GM18907 (cell line): ENCODE data around the gene PSMD9.
"Not testable (repeated sequence)": the region's sequence is repeated elsewhere in the genome, so short reads cannot be mapped to it uniquely, and the experiment has no call there.

Experiments
- ATAC-seq: cut with Tn5 transposase; IDR thresholded peaks from one replicate; pipeline ENCODE4 v1.9.1; 2021; ENCODE audit warnings: mild to moderate bottlenecking, moderate library complexity; ENCODE audit not compliant: unreplicated experiment

PSMD9 gene

GRCh38 chr12:121872546-121873215 is 15.9 kb upstream of the PSMD9 start:
- no peak for ATAC-seq

- ATAC-seq = no peak
Observed at GRCh38 chr12:121873216-121873569, 15.4 kb upstream of the PSMD9 start.

GRCh38 chr12:121874071-121874470 is 14.5 kb upstream of the PSMD9 start:
- no peak for ATAC-seq

- no peak for ATAC-seq
Observed at GRCh38 chr12:121875582-121875981, 13.0 kb upstream of the PSMD9 start.

- not testable (repeated sequence) for ATAC-seq
Observed at GRCh38 chr12:121876080-121876447, 12.5 kb upstream of the PSMD9 start.

- no peak for ATAC-seq
Observed at GRCh38 chr12:121883315-121883660, 5.3 kb upstream of the PSMD9 start.

GRCh38 chr12:121885129-121885528 is 3.5 kb upstream of the PSMD9 start:
- ATAC-seq = not testable (repeated sequence)

GRCh38 chr12:121888083-121888477 is 510 bp upstream of the PSMD9 start:
- ATAC-seq = no peak

GRCh38 chr12:121889274-121889624 is 659 bp downstream of the PSMD9 start:
- ATAC-seq = no peak

GRCh38 chr12:121889661-121890060 is 1.1 kb downstream of the PSMD9 start:
- not testable (repeated sequence) for ATAC-seq

- ATAC-seq = no peak
Observed at GRCh38 chr12:121892673-121893561, 4.3 kb downstream of the PSMD9 start.

GRCh38 chr12:121893961-121894460 is 5.4 kb downstream of the PSMD9 start:
- ATAC-seq = no peak

- ATAC-seq = no peak
Observed at GRCh38 chr12:121894633-121895032, 6.0 kb downstream of the PSMD9 start.

- no peak for ATAC-seq
Observed at GRCh38 chr12:121898287-121898686, 9.7 kb downstream of the PSMD9 start.

GRCh38 chr12:121899590-121899989 is 11.0 kb downstream of the PSMD9 start:
- no peak for ATAC-seq

GRCh38 chr12:121903202-121903601 is 14.6 kb downstream of the PSMD9 start:
- ATAC-seq = no peak

GRCh38 chr12:121905746-121906145 is 17.2 kb downstream of the PSMD9 start:
- ATAC-seq = no peak

- no peak for ATAC-seq
Observed at GRCh38 chr12:121908702-121909101, 20.1 kb downstream of the PSMD9 start.

GRCh38 chr12:121911824-121912585 is 23.4 kb downstream of the PSMD9 start:
- no peak for ATAC-seq

- ATAC-seq = no peak
Observed at GRCh38 chr12:121915841-121916321, 27.3 kb downstream of the PSMD9 start.

GRCh38 chr12:121916719-121917118 is 28.1 kb downstream of the PSMD9 start:
- no peak for ATAC-seq
